HG02623 (cell line): ENCODE measurements around the gene PRAC1.

ENCODE experiments used
- ATAC-seq: cut with Tn5 transposase; IDR thresholded peaks from one replicate; pipeline ENCODE4 v1.9.1; 2021; ENCODE audit warnings: moderate library complexity; ENCODE audit not compliant: unreplicated experiment

PRAC1 gene

GRCh38 chr17:48711128-48711527 lies 11.2 kb downstream of the PRAC1 start:
- ATAC-seq = no peak

- no peak for ATAC-seq
Observed at GRCh38 chr17:48704361-48705248, 17.7 kb downstream of the PRAC1 start.

GRCh38 chr17:48701864-48702532 lies 20.3 kb downstream of the PRAC1 start:
- no peak for ATAC-seq

- ATAC-seq = no peak
Observed at GRCh38 chr17:48693178-48693577, 29.1 kb downstream of the PRAC1 start.

GRCh38 chr17:48692049-48692448 lies 30.3 kb downstream of the PRAC1 start:
- no peak for ATAC-seq

GRCh38 chr17:48690655-48691054 lies 31.7 kb downstream of the PRAC1 start:
- no peak for ATAC-seq

- no peak for ATAC-seq
Observed at GRCh38 chr17:48681609-48682008, 40.7 kb downstream of the PRAC1 start.

- ATAC-seq = no peak
Observed at GRCh38 chr17:48679385-48680096, 42.8 kb downstream of the PRAC1 start.

GRCh38 chr17:48678141-48678971 lies 44.0 kb downstream of the PRAC1 start:
- no peak for ATAC-seq

GRCh38 chr17:48676963-48677558 lies 45.3 kb downstream of the PRAC1 start:
- ATAC-seq = no peak

GRCh38 chr17:48672340-48672739 lies 50.0 kb downstream of the PRAC1 start:
- no peak for ATAC-seq
